ENCODE data around the gene POLN. TPM values are rescaled to one million over a fixed set of nuclear protein-coding genes. Genes with fewer than 3 reads are reported as not detected.

Gene POLN
- total RNA-seq, 2 experiments from 2014 or later = 4.0 to 4.4 TPM

GRCh38 chr4:2062808-2063524 lies 179.0 kb downstream of the POLN start:
- H3K9me3 ChIP-seq (ENCODE audit: low read length) = no peaks in the 10 kb centered on the region
- TF ChIP-seq EZH2phosphoT487 (IDR thresholded peaks at IDR 0.05; ENCODE audit: borderline replicate concordance, low read depth, low read length) (no peak), CTCF (conservative IDR thresholded peaks at IDR 0.05; ENCODE audit: low read length) (no peak)
- intact Hi-C loops (cut with micrococcal nuclease; ENCODE audit: unreplicated experiment) = no loop called here
- H4K20me1 ChIP-seq (ENCODE audit: insufficient read depth, low read length) = no peaks in the 10 kb centered on the region
- CTCF ChIA-PET (ENCODE audit: unreplicated experiment) = no interaction called here
- H2AFZ ChIP-seq (ENCODE audit: low read length) = no peak overlapping the region
- no peak for DNase-seq (ENCODE audit: low spot score)
- no peaks in the 10 kb centered on the region for H3K36me3 ChIP-seq (ENCODE audit: insufficient read depth, low read length)
- BruUV-seq (replicated peaks) = no TSS peak
- H3K4me3 ChIP-seq (ENCODE audit: low read depth, low read length, poor library complexity, severe bottlenecking) = no peak overlapping the region
- POLR2A ChIA-PET = no interaction called here
- no peaks in the 10 kb centered on the region for H3K79me2 ChIP-seq (ENCODE audit: insufficient read depth, low read depth, low read length)
- no peak overlapping the region for H3K4me2 ChIP-seq (ENCODE audit: low read length)
- H3K9me2 ChIP-seq (ENCODE audit: insufficient read depth, low read length) = no peaks in the 10 kb centered on the region
- H3K4me1 ChIP-seq (ENCODE audit: insufficient read depth, low read length, poor library complexity, severe bottlenecking) = no peaks in the 10 kb centered on the region
- no peak overlapping the region for H3K27ac ChIP-seq (ENCODE audit: low read depth, low read length, poor library complexity, severe bottlenecking)

GRCh38 chr4:2062168-2062807 lies 179.6 kb downstream of the POLN start:
- intact Hi-C loops (cut with micrococcal nuclease; ENCODE audit: unreplicated experiment) = no loop called here
- Histone ChIP-seq H3K79me2 (ENCODE audit: insufficient read depth, low read depth, low read length) (no peaks in the 10 kb centered on the region), H3K9me3 (ENCODE audit: low read length) (no peaks in the 10 kb centered on the region), H3K4me3 (ENCODE audit: low read depth, low read length, poor library complexity, severe bottlenecking) (no peak overlapping the region), H3K4me1 (ENCODE audit: insufficient read depth, low read length, poor library complexity, severe bottlenecking) (no peaks in the 10 kb centered on the region), H3K4me2 (ENCODE audit: low read length) (no peak overlapping the region), H4K20me1 (ENCODE audit: insufficient read depth, low read length) (no peaks in the 10 kb centered on the region), H3K9me2 (ENCODE audit: insufficient read depth, low read length) (no peaks in the 10 kb centered on the region), H2AFZ (ENCODE audit: low read length) (no peak overlapping the region), H3K27ac (ENCODE audit: low read depth, low read length, poor library complexity, severe bottlenecking) (no peak overlapping the region), H3K36me3 (ENCODE audit: insufficient read depth, low read length) (no peaks in the 10 kb centered on the region)
- BruUV-seq (replicated peaks) = no TSS peak
- no peak for DNase-seq (ENCODE audit: low spot score)
- ChIA-PET POLR2A (no interaction called here), CTCF (ENCODE audit: unreplicated experiment) (no interaction called here)
- TF ChIP-seq CTCF (conservative IDR thresholded peaks at IDR 0.05; ENCODE audit: low read length) (no peak), EZH2phosphoT487 (IDR thresholded peaks at IDR 0.05; ENCODE audit: borderline replicate concordance, low read depth, low read length) (no peak)

Data from OCI-LY7 (cell line).